Lung microvascular endothelial cell (primary cell): Measurements from ENCODE around the gene PPFIA3. TPM values are rescaled to one million over a fixed set of nuclear protein-coding genes. Genes with fewer than 3 reads are reported as not detected.
A peak's percentile ranks its signal among the peaks of the same experiment; 100 is the strongest.

Experiments used
- DNase-seq, 2 donors: peaks; one replicate each; pipeline versions ENCODE4 v3.0.0 to v3.0.0-alpha.2; 2010; ENCODE audit warnings: low read depth in 2 of 2
- total RNA-seq: library from RNA; depleted of rRNA; stranded (reverse); fragments of >200 nt; gene quantifications from 2 replicates; pipeline ENCODE4 v1.2.1, GENCODE V29; 2014

PPFIA3 gene
- total RNA-seq, 1 donor from 2014 or later: 1.6 TPM

DNA sequence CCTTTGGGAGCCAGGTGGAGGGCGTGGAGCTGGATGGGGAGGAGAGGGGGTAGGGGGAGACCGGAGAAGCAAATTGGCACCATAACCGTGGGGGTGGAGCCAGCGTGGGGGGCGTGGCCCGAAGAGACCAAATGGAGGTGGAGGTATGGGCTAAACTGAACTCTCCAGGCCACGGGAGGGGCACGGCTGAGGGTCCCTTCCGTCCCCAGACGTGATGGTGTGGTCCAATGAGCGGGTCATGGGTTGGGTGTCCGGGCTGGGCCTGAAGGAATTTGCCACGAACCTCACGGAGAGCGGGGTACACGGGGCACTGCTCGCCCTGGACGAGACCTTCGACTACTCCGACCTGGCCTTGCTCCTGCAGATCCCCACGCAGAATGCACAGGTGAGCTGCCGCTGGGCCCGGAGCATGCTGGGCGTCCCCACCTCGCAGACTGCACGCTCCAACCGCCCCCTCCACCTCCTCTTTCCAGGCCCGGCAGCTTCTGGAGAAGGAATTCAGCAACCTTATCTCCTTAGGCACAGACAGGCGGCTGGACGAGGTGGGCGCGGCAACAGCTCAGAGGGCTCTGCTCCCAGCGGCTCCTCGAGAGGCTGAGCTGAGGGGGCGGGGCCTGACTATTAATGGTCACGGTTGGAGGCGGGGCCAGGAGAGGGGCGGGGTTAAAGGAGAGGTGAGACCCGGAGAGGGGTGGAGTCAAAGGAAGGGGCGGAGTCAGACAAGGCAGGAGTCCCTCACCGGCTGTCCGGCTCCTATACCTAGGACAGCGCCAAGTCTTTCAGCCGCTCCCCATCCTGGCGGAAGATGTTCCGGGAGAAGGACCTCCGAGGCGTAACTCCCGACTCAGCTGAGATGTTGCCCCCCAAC lies 29.7 kb downstream of the PPFIA3 start:
- peak; percentile 78 to 85 for DNase-seq

DNA sequence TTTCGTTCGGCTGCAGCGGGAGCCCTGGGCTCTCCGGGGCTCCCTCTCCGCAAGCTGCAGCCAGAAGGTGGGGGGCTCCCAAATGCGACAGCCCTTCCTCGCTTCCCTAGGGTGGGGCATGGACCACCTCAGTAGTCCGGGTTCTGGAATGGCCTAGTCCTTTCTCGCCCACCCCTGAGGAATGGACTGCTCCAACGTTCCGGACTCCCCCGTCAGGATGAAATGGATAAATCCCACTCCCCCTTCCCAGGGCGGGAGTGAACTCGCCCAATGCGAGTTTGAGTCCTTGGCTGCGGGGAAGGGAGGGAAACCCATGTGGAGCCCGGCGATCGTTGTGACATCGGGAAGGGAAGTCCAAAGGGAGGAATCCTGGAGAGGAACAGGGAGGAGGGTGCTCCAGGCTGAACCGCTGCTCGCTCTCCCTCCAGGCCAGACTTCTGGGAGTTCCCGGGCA lies 30.3 kb downstream of the PPFIA3 start:
- DNase-seq: peak; percentile 83 to 93

DNA sequence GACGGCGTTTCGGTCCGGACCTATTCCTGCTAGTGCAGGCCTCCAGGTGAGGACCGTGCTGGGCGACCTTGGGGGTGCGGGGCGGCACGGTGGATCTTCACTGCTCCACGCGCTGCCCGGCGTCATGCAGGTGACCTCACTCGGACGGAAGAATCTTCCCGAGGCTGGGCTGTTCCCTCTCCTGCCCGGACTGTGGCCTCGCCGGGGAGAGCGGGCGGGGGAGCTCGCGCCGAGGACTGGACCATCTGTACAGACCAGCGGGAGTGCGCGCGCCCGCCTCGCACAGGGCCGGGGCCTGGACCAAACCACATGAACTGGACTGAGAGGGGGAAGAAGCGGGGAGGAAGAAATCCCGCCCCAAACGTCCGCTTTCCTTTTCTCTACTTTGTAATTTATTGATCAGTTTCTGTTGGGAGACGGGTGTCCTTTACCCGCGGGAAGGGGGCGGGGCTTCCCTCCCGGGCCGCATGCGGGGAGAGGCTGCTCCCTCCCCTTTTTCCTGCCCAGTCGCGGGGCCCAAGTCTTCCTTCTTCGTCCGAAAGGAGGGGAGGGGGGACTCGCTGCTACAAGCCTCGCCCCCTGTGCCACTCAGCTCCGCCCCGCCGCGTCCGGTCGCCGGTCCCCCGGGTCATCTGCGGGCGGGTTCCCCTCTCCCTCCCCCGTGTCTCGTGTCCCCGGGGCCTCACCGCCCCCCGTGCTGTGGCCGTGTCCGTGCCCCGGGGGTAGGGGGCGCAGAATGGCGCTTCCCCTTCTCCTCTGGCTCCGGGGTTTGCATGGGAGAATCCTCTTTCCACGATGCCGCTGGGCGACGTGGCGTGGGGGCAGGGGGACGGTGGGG lies 31.0 kb downstream of the PPFIA3 start:
- peak; percentile 76 to 86 for DNase-seq

DNA sequence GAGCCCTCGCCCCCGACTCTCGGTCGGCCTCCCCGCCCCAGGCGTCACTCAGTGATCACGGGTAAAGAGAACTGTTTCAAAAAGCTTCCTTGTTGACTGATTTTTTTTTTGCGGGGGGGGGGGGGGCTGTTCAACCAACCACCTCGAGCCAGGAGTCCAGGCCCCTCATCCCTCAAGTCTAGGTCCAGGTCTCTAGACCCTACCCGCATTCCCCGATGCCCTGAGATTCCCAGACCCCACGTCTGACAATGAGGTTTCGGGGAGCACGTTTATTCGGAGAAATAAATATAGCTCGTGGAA lies 31.6 kb downstream of the PPFIA3 start:
- DNase-seq: peak in 1 of 2 donors; percentile 24

DNA sequence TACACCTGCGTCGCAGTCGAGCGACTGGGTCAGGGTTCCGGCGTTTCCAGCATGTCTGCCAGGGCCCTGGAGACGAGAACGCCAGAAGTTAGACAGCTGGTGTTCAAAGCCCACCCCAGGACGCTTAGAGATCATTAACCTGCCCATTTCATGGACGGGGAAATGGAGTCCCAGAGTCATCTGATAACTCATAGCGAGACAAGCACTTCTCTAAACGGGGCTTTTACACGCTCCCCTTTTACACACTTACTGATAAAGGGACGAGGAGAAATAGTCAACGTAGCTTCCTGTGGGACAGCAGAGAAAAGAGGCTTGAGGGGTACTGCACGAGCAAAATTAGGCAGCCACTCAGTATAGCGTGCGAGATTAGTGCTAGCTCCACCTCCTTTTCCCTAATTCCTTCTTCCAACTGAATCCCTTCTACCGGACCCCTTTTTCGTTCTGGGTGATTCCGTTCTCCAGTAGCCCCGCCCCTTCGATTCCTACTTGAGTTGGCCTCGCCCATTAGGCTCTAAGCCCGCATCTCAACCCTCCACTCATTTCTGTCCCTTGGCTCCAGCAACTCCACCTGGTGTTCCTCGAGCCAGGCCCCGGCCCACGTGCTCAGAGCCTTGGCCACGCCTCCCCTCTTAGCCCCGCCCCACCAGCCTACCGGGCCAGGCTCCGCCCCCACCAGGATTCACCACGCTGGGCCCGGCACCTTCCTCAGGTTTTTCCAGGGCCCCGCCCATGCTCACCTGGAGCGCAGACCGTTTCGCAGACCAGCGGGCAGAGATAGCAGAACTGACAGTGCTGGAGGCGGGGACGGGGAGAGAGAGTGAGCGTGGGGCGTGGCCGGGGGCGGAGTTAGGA lies 32.1 kb downstream of the PPFIA3 start:
- DNase-seq: peak in 1 of 2 donors; percentile 19

DNA sequence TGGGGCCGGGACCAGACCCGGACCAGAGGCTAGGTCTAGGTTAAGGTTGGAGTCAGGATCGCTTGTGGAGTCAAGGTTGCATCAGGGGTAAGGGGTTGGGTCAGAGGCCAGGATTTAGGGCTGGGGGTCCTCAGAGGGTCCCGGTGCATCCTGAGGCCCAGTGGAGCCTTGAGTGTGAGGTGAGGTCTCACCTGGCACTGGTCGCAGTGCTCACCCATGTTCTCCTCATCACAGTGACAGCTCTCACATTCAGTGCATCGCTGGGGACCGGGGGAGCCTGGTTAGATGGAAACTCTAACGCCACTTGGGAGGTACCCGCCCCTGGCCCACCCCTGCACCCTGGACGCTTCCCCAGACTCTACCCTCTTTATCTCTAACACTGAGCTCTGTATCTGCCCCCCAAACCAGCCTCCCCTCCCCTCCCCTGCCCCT lies 32.8 kb downstream of the PPFIA3 start:
- no peak for DNase-seq

DNA sequence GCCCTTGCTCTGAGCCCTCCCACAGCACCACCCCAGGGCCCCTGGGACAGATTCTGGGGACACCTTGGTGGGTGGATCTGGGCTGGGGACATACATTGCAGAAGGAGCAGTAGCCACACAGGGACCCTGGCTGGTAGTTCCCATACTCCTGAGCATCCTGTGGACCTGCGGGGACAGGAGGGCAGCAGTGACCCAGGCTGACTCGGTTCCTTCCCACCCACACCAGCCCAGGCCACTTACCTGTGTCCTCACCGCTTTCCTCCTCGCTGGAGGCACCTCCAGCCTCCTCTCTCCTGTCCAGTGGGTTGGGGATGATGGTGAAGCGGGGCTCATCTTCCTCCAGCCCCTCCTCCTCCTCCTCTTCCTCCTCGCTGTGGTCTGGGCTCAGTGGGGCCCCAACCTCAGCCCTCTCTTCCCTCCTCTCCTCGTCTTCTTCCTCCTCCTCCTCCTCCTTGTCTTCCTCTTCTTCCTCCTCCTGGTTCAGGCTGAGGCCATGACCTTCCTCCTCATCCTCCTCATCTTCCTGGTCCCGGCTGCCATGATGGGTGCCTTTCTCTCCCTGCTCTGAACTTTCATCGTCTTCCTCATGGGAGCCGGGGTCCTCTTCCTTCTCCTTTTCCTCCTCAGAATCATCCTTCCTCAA lies 33.9 kb downstream of the PPFIA3 start:
- no peak for DNase-seq

DNA sequence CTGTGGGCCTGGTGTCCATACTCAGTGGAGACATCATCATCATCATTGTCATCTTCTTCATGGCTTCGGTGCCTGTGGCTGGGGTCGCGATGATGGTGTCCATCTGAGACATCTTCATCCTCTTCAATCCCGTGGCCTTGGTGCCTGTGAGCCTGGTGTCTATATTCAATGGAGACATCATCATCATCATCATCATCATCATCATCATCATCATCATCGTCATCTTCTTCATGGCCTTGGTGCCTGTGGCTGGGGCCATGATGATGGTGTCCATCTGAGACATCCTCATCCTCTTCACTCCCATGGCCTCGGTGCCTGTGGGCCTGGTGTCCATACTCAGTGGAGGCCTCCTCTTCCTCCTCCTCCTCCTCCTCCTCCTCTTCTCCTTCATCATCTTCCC lies 34.9 kb downstream of the PPFIA3 start:
- no peak for DNase-seq

DNA sequence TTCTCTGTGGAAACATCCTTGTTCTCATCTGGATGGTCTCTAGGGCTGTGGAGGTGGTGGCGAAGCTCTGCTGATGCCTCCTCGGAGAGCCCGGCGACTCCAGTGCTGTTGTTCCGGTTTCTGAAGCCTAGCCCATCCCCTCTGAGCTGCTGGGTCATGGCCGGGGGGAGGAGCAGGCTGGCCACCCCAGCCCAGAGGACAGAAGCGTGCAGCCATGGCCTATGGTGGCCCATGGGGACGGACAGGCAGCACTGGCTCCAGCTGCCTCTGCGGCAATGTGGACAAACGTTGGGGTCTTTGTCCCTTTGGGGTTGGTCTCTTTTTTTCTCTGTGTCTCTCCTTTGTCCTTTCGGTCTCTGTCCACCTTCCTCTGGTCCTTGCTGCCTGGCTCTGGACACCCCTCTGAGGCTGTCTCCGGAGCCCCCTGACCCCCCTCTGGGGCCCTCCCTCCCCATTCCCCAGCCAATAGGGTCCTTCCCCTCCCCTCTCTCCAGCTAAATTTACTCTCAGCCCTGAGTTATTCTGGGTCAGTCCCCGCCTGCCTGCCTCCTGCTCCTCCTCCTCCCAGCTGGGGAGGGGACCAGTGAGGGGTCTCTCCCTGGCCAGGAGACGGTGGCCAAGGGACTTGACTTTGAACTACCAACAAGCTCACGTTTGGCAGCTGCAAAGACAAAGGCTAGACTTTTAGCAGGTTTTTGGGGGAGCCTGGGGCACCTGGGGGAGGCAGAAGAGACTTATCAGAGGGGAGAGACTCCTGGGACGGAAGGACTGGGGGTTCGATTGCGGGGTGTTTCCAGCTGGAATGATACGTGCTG lies 35.9 kb downstream of the PPFIA3 start, which contains the start of gene HRC:
Gene HRC (minus strand): TSS at position 392 of the 815 bp plus-strand sequence. CDS start 159 bp downstream, at position 233.
- no peak for DNase-seq

DNA sequence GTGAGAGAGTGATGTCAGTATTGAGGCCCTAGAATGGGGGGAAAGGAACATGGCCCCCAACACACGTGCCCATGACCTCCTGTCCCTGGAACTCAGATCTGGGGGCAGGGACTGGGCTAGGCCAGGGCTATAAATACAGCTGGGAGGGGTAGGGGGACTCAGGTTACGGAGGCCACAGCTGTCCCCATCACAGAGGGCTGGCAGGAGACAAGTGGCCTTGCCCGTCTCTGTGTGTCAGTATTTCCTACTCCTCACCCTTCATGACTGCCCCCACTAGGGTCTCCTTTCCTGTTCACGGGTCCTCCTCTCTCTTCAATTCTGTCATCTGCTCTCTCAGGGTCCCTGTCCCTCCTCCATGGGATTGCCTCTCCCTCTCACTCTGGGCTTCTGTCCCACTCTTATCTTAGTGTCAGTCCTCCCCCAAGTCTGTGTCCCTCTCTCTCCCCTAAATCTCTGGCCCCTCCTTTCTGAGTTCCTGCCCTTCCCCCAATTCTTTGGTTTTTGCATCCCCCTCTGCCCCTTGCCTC lies 36.5 kb downstream of the PPFIA3 start:
- DNase-seq: no peak

DNA sequence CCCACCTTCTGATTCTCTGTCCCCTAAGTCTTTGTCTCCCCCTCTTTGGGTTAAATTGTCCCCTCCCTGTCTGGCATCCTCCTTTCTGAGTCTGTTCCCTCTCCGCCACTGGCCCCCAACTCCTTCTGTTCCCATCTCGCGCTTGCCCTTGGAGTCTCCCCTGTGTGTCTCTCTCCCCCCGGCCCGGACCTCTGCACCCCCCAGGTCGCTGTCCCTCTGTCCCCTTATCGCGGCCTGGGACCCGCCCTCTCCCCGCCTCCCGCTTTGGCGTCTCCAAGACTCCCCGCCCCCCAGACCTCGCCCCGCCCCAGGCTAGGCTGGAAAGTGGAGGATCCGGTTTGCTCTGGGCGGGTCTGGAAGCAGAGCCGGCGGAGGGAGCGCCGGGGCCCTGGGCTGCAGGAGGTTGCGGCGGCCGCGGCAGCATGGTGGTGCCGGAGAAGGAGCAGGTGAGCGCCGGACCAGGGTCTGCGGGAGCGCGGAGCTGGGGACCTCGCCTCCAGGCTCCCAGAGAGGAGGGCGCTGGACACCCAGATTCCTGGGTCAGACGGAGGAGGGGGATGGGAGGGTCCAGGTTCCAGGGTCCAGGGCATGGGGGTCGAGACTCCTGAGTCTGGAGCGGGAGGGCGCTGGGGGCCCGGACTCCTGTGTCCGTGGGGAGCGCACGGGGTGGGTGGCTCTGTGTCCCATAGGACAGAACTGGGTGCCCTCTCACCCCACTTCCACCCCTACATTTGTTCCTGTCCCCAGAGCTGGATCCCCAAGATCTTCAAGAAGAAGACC lies 38.3 kb downstream of the PPFIA3 start, which contains the start of gene TRPM4:
Gene TRPM4 (plus strand): TSS at position 348 of the 780 bp plus-strand sequence. CDS start 75 bp downstream, at position 423.
- peak; percentile 35 to 73 for DNase-seq

DNA sequence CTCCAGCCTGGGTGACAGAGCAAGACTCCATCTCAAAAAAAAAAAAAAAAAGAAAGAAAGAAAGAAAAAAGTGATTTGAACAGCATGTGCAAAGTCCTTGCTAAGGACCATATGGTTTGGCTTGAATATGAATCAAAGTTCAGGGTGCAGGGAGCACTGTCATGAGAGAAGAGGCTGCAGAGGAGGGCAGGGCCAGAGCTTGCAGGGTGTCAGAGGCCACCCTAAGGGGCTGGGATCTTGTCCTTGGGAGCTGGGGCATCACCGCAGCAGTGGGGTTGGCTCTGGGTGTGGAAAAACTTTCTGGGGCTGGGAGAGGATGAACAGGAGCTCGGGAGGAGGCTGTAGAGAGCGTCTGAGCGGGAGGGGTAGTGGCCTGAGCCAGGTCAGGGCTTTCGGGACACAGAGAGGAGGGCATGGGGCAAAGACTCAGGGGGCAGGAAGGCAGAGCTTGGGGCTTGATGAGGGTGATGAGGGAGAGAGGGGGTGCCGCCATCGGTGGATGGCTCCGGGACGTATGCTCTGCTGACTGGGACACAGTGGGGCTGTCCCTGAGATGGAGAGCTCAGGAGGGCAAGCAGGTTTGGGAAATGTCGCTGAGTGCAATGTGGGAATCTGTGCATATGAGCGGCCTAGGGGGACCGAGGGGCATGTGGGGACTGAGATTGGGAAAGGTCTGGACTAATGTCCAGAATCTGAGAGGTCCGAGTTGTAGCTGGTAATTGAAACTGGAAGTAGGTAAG lies 41.3 kb downstream of the PPFIA3 start:
- no peak for DNase-seq

DNA sequence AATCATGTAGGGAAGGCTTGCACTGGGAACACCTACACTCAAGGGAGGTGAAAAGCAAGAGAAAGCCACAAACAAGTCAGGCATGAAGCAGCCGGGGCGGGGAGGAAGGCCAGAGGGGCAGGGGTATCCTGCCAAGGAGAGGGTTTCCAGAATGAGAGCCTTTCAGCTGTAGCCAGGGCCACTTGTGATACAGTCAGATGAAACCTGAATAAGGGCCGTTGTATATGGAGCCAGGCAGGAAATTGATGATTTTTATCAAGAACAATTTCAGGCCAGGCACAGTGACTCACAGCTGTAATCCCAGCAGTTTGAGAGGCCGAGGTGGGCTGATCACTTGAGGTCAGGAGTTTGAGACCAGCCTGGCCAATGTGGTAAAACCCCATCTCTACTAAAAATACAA lies 42.6 kb downstream of the PPFIA3 start:
- peak; percentile 54 to 71 for DNase-seq

DNA sequence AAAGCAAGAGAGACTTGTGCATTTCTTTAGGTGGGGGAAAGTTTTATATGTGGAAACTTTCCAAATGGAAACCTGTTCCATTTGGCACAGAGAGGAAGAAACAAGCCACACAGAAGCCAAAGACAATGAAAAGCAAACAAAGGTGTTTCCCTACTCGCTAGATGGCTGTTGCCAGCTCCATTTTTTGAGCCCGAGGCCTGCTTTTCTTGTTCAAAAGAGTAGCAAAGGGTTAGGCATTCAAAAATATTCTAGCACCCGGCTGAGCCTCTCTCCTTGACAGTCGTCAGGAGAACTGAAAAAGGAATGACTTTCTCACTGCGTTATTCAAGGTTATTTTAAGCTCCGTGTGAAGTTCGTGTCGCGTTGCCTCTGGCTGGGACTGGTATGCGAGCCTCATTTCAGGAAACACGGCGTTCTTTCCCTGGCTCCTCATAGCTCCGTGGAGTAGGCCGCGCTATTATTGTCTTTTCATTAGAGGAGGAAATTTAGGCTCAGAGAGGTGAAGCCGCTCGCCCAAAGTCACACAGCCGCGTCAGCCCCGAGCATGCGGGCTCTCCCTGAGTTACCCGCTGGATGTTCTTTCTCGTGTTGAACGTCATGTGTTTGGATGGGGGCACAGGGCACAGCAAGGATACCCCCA lies 45.9 kb downstream of the PPFIA3 start:
- DNase-seq: peak; percentile 59 to 88

DNA sequence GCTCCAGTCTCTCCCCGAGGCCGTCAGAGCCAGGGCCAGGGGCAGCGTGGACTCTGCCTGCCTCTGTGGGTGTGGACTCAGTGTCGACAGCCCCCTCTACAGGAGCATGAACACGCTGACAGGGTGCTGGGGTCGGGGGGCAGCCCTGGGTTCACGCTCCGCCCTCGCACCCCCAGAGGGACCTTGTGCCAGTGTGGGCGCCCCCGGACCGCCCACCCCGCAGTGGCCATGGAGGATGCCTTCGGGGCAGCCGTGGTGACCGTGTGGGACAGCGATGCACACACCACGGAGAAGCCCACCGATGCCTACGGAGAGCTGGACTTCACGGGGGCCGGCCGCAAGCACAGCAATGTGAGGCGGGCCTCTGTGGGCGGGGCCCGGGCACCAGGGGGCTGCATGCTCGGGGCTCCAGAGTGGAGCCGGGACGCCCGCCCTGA lies 46.5 kb downstream of the PPFIA3 start:
- DNase-seq: peak in 1 of 2 donors; percentile 50

DNA sequence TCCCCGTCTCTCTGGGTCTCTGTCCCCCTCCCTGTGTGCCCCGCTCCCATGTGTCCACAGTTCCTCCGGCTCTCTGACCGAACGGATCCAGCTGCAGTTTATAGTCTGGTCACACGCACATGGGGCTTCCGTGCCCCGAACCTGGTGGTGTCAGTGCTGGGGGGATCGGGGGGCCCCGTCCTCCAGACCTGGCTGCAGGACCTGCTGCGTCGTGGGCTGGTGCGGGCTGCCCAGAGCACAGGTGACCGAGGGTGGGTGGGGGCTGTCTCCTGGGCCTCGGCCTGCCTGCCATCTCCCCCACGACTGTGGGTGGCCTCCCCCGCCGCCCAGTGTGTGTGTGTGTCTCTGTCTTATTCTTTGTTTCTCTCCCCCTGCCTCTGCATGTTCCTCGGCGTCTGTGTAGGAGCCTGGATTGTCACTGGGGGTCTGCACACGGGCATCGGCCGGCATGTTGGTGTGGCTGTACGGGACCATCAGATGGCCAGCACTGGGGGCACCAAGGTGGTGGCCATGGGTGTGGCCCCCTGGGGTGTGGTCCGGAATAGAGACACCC lies 48.6 kb downstream of the PPFIA3 start:
- DNase-seq: no peak

DNA sequence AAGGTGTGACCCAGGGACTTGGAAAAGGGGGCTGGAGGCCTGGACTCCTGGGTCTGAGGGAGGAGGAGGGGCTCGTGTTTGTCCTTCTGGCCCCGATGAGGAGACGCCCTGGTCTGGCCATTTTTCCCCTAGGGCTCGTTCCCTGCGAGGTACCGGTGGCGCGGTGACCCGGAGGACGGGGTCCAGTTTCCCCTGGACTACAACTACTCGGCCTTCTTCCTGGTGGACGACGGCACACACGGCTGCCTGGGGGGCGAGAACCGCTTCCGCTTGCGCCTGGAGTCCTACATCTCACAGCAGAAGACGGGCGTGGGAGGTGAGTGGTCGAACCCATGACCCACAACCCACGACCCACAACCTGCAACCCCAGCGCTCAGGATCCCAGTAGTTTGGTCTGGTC lies 49.1 kb downstream of the PPFIA3 start:
- DNase-seq: no peak
